Prostate gland (tissue), 2 donors: ENCODE data around the gene FADS1.

Experiments used
- POLR2A ChIP-seq: fragments of 450-650 bp; IDR thresholded peaks from one replicate; pipeline ENCODE4 v1.6.1; 2016; ENCODE audit warnings: antibody characterized with exemption, mild to moderate bottlenecking
- POLR2AphosphoS5 ChIP-seq: sonication (generic); formaldehyde crosslinking; IDR thresholded peaks from one replicate; pipeline ENCODE4 v1.6.1; 2017; ENCODE audit warnings: antibody characterized with exemption
- TF ChIP-seq, protein P1 (sequence below), 4 experiments: fragments of 200-600 bp in 2 of 4; fragments of 450-650 bp in 2 of 4; sonication (generic) in 2 of 4; IDR thresholded peaks; 1 replicate in 3 of 4; 2 replicates in 1 of 4; pipeline ENCODE4 v1.5.1; 2016 to 2019; ENCODE audit warnings: antibody characterized with exemption in 4 of 4, mild to moderate bottlenecking in 2 of 4, moderate library complexity in 2 of 4

DNA sequence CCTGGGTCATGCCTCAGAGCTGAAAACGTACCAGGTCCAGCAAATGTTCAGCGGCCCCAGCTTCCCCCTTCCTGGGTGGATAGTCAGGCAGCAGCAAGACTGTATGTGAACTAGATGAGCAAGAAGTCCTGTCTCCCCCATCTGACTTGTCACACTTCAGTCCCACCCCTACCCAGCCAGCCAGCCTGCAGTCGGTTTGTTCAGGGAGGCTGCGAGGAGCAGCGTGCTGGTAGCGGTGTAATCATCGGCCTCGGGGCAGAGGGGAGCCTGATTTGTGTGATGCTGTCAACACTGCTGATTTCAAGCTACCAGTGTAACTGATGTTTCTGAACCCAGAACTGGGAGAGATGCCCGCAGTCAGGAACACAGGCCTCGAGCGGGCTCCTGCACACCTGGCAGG, 34.0 kb downstream of the FADS1 start:
- no peak for TF ChIP-seq POLR2A
- TF ChIP-seq, protein P1, sequence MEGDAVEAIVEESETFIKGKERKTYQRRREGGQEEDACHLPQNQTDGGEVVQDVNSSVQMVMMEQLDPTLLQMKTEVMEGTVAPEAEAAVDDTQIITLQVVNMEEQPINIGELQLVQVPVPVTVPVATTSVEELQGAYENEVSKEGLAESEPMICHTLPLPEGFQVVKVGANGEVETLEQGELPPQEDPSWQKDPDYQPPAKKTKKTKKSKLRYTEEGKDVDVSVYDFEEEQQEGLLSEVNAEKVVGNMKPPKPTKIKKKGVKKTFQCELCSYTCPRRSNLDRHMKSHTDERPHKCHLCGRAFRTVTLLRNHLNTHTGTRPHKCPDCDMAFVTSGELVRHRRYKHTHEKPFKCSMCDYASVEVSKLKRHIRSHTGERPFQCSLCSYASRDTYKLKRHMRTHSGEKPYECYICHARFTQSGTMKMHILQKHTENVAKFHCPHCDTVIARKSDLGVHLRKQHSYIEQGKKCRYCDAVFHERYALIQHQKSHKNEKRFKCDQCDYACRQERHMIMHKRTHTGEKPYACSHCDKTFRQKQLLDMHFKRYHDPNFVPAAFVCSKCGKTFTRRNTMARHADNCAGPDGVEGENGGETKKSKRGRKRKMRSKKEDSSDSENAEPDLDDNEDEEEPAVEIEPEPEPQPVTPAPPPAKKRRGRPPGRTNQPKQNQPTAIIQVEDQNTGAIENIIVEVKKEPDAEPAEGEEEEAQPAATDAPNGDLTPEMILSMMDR (IDR thresholded peaks at IDR 0.05) = no peak
- TF ChIP-seq POLR2AphosphoS5 = no peak
